OCI-LY7 (cell line): ENCODE results near the gene CAMK1G.

Experiments used
- CTCF ChIP-seq: fragments of 200-600 bp; sonication (generic); conservative IDR thresholded peaks from 2 replicates; pipeline ENCODE4 v1.5.1; 2014; ENCODE audit warnings: mild to moderate bottlenecking, antibody characterized with exemption, low read length, moderate library complexity, mixed read lengths
- EZH2phosphoT487 ChIP-seq: fragments of 200-600 bp; sonication (generic); IDR thresholded peaks from 2 replicates; pipeline ENCODE4 v1.6.1; 2018; ENCODE audit warnings: low read depth, borderline replicate concordance, mild to moderate bottlenecking, mixed run types, antibody characterized with exemption, low read length, moderate library complexity, mixed read lengths

GRCh38 chr1:209612646-209613399 is 29.3 kb downstream of the CAMK1G start:
- TF ChIP-seq CTCF = no peak
- no peak for TF ChIP-seq EZH2phosphoT487
